ENCODE data around the gene IER3.
"Not testable (repeated sequence)": the region's sequence is repeated elsewhere in the genome, so short reads cannot be mapped to it uniquely, and the experiment has no call there.

IER3 gene

DNA sequence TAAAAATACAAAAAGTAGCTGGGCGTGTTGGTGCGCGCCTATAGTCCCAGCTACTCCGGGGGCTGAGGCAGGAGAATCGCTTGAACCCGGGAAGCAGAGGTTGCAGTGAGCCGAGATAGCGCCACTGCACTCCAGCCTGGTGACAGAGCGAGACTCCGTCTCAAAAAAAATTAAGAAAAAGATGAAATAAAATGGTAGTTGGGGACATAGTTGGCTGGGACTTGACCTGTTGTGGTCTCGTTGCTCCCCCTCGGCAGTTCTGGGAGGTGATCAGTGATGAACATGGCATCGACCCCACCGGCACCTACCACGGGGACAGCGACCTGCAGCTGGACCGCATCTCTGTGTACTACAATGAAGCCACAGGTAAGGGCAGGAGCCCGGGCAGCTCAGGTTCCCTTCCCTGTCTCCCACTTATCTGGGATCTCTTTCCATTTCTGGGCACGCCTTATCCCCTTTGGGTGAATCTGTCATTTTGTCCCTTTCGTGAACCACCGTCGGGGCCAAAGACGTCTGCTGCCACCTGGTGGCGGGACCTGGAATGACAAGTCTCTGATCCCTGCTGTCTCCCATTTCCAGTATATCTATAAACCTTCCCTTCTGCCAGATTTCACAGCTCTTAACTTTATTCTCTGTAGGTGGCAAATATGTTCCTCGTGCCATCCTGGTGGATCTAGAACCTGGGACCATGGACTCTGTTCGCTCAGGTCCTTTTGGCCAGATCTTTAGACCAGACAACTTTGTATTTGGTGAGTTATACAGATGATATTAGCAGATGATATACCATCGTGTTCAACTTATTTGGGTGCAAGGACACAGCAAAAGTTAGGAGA, 21.9 kb downstream of the IER3 start:
- DNase-seq: peak; percentile 86

GRCh38 chr6:30722025-30722279, 22.4 kb downstream of the IER3 start:
- DNase-seq: not testable (repeated sequence)

DNA sequence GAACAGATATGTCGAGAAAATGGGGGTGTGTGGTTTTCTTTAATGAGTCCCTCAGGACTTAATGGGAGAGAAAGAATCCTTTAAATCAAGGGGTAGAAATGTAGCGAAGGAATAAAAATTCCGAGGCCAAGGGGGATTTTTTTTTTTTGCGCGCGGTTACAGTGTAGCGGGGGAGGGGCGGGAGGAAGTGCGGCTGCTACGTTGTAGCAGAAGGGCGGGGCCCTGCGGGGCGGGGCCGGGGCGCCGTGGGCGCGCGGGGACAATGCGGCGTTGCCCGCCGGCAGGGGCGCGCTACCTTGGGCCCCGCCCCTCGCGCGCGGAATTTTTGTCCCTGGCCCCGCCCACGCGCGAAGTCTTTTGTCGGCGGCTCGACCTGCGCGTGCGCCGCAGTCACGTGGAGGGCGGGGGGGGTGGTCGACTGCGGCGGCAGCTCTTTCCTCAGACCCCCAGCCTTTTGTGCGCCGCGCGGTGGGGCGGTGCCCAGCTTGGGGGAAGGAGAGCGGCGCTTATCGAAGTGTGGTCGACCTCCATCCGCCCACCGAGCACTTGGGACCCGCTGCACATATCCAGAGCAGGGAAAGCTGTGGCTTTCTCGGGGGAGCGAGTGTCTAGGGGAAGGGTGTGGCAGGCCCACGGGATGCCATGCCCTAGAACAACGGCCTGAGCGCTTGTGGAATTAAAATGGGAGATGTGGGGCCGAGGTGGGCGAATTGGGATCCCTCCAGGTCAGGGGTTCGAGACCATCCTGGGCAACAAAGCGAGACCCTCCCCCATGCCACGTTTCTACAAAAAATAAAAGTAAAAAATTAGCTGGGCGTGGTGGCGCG, 22.9 kb downstream of the IER3 start:
- DNase-seq: peak; percentile 99

DNA sequence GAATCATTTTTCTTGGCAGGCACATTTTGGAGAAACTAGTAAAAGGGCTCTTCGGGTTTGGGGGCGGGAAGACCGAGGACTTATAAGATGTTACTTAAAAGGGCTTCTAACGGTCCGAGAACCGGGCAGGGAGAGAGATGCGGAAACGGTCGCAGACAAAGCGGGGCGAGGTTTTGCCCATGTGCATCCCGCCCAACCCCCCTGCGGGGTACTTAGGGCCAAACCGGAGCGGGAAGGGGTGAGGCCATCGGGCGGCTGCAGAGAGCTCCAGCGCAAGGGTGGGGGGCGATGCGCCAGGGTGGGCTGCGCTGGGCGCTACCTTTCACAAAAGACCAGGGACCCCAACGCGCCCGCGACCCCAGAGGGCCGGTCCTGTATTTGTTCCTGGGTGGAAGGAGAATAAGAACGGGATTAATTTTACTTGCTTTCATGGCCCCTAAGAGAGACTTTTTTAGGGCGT, 23.6 kb downstream of the IER3 start:
- DNase-seq: peak; percentile 68

DNA sequence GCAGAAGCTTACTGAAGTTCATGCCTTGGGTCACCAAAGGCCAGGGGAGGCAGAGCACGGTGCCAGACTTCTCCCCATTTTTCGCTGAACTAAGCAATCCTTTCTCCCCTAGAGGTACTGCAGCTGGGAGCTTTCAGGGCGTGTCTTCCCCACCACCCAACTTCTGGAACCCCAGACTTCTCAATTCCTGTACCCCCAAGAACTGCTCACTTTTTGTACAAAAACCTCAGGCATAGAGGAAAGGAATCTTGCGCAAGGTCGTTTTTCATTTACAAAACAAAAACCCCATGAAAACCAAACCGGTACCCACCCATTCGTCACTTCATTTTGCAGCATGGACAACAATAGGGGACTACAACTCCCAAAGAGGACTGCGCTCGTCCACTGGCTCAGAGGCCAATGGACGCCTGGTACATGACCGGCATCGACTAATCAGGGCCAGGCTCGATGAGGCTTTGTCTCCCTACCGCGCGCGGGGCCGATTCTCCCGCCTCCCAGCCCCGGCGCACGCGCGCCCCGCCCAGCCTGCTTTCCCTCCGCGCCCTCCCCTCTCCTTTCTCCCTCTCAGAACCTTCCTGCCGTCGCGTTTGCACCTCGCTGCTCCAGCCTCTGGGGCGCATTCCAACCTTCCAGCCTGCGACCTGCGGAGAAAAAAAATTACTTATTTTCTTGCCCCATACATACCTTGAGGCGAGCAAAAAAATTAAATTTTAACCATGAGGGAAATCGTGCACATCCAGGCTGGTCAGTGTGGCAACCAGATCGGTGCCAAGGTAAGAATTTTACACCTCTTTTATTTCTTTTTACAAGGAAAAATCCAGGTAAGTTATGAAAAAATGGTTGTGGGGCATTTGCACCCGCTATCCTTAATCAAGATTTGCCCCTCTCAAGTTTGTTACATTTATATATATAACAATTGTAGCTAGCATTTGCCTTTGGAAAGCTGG, 24.3 kb downstream of the IER3 start, which contains the start of gene TUBB:
TUBB (plus strand) TSS at position 562 of the 947 bp plus-strand sequence; CDS start at position 717, 155 bp downstream.
- peak; percentile 94 for DNase-seq

- no peak for DNase-seq
Observed at GRCh38 chr6:30719356-30719755, 25.0 kb downstream of the IER3 start.

DNA sequence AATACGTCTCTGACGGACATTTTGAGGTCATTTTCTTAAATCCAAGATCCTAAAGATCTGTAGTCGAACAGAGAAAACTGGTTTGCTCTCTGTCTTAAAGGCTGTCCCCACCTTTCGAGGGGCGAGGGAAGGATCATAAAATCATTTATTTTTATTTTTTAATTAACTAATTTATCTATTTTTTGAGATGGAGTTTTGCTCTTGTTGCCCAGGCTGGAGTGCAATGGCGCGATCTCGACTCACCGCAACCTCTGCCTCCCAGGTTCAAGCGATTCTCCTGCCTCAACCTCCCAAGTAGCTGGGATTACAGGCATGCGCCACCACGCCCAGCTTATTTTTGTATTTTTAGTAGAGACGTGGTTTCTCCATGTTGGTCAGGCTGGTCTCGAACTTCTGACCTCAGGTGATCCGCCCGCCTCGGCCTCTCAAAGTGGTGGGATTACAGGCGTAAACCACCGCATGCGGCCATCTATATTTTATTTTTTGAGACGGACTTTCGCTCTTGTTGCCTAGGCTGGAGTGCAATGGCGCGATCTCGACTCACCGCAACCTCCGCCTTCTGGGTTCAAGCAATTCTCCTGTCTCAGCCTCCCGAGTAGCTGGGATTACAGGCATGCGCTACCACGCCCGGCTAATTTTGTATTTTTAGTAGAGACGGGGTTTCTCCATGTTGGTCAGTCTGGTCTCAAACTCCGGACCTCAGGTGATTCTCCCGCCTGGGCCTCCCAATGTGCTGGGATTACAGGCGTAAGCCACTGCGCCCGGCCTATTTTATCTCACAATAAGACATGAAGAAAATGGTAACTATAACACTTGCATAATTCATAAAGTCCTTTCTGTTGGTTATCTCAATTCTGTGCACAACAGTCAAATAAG, 26.3 kb downstream of the IER3 start:
- not testable (repeated sequence) for DNase-seq

DNA sequence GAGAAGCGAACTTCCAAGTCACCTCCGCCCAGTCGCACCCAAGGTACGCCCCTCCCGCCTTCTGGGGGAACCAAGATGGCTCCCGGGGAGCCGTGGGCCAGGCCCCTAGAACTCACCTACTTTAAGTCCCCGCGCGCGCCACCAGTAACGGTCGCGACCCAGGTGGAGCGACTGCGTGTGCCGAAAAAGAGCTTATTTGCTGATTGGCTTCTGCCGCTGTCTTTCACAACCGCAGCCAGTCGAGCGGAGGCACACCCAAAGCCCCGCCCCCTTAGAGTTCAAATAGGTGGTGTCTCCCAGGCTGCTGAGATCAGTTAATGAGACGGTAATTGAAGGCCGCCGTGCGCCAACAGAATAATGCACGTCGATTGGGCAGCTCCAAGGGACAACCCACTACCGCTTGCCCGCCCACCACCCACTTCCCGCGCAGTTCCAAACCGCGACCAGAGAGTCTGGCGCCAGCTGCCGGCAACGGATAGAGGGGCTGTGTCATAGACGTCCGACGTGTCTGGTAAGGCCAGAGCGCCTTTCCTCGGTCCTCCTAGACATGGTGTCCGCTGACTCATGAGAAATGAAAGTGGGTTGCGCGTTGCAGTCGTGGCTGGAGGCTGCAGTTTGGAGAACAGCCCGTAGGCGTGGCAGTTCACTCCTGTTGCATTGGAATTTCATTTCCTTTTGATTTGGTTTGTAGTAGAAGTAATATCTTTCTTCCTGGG, 27.1 kb downstream of the IER3 start, which contains the start of gene MDC1:
MDC1 (minus strand) TSS at position 153 of the 716 bp plus-strand sequence. CDS start 2,106 bp downstream, outside the sequence.
- DNase-seq: peak; percentile 98

- DNase-seq: no peak
Observed at GRCh38 chr6:30716879-30717128, 27.5 kb downstream of the IER3 start.

DNA sequence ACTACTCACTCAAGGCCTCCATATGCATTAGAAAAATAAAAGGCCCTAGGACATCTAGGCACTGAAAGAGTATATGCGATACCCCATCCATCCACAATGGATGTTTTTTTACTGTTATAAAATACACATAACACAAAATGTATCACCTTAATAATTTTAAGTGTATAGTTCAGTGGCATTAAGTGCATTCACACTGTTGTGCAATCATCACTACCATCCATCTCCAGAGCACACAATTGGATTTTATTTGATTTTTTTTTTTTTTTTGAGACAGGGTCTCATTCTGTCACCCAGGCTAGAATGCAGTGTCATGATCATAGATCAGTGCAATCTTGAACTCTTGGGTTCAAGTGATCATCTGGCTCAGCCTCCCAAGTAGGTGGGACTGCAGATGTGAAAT, 30.1 kb downstream of the IER3 start:
- no peak for DNase-seq

GRCh38 chr6:30712441-30712945, 31.9 kb downstream of the IER3 start:
- no peak for DNase-seq

DNA sequence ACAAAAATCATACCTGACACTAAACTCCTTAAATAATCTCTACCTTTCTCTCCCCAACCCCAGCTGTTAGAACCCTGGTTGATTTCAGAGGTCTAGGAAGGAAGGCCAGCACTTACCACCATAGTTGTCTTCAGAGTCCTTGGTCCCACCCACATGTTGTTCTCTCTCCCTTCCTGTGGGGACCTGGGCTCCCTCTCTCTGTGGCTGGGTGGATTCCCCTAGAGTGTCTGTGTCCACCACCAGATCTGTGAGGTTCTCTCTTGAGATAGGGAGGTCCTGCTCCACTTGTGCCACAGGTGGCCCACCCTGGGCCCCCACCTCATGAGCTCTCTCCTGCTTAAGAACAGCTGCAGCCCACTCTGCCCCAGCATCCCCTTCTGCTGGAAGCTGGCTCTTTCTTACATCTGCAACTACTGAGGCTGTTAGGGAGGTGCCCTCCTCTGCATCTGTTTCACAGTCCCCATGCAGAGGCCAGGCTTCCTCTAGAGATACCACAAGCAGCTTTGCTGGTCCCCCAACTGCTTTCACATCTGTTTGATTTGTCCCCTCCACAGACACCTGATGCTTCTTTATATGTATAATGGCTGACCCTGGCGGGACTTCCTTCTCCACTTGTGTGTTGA, 32.5 kb downstream of the IER3 start:
- no peak for DNase-seq

- DNase-seq: no peak
Observed at GRCh38 chr6:30709101-30709868, 35.1 kb downstream of the IER3 start.

GRCh38 chr6:30707281-30707850, 37.0 kb downstream of the IER3 start:
- DNase-seq: no peak

GRCh38 chr6:30705620-30706019, 38.7 kb downstream of the IER3 start:
- no peak for DNase-seq

GRCh38 chr6:30703821-30704220, 40.5 kb downstream of the IER3 start:
- DNase-seq: no peak

DNA sequence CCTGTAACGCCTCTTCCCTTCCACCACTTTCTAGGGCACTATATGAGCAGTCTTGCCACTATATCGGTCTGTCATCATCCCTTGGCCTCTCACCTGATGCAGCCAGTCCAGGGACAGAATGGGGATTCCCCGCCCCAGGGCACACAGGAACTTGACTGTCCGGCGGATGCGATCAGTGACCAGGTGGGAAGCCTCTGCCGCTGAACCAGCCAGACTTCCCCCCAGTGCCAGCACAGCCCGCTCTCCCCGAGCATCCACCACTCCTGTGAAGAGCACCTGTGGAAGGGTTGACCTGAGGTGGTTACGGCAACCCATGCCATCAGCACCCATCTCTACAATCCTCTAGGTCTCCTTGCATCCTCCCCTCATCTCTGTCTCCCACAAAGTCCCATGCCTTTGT, 41.3 kb downstream of the IER3 start:
- no peak for DNase-seq

- DNase-seq: no peak
Observed at GRCh38 chr6:30700340-30700739, 44.0 kb downstream of the IER3 start.

DNA sequence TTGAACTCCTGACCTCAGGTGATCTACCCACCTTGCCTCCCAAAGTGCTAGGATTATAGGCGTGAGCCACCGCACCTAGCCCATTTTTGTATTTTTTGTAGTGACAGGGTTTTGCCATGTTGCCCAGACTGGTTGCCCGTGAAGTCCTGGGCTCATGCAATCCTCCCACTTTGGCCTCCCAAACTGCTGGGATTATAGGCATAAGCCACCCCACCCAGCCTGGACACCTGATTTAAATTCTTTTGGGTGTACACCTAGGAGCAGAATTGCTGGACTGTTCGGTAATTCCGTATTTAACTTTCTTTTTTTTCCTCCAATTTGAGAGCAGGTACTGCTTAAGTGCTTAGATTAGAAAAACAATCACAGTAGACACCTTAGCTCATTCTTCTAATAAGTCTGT, 47.9 kb downstream of the IER3 start:
- no peak for DNase-seq

Measured in stimulated activated CD4-positive, alpha-beta T cell treated with anti-CD3 and anti-CD28 coated beads, Interleukin-4, amount 100 ng/mL, for 1 hour (primary cell).